ENCODE measurements around the gene PTCRA.

DNA sequence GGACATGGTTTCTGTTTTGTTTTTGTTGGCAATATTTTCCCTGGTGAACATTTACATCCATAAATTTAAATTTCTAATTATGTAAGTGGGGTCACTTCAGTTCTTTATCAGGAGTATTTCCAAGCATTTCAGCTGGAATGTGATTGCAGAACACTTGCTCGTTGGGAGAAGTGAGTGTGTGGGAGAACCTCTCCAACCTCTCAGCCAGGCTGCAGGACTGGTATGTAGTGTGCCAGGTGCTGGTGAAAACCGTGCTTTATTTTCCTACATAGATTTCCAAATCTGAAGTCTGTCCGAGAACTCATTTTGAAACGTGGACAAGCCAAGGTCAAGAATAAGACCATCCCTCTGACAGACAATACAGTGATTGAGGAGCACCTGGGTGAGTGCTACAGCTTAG, 30.2 kb upstream of the PTCRA start:
- TF ChIP-seq, protein P1, sequence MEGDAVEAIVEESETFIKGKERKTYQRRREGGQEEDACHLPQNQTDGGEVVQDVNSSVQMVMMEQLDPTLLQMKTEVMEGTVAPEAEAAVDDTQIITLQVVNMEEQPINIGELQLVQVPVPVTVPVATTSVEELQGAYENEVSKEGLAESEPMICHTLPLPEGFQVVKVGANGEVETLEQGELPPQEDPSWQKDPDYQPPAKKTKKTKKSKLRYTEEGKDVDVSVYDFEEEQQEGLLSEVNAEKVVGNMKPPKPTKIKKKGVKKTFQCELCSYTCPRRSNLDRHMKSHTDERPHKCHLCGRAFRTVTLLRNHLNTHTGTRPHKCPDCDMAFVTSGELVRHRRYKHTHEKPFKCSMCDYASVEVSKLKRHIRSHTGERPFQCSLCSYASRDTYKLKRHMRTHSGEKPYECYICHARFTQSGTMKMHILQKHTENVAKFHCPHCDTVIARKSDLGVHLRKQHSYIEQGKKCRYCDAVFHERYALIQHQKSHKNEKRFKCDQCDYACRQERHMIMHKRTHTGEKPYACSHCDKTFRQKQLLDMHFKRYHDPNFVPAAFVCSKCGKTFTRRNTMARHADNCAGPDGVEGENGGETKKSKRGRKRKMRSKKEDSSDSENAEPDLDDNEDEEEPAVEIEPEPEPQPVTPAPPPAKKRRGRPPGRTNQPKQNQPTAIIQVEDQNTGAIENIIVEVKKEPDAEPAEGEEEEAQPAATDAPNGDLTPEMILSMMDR (IDR thresholded peaks at IDR 0.05): no peak
- TF ChIP-seq POLR2A (IDR thresholded peaks at IDR 0.05) (no peak), POLR2AphosphoS5 (IDR thresholded peaks at IDR 0.05) (no peak)
